C4-2B (cell line): ENCODE data around the gene CHN1.

Experiments
- H3K27ac ChIP-seq: fragments of 450-650 bp; 2 replicates; pipeline ENCODE4 v1.5.1; 2017
- CTCF ChIP-seq: fragments of 450-650 bp; conservative IDR thresholded peaks from 2 replicates; pipeline ENCODE4 v1.5.1; 2017; ENCODE audit warnings: mild to moderate bottlenecking
- ZFX ChIP-seq: fragments of 450-650 bp; IDR thresholded peaks from 2 replicates; pipeline ENCODE4 v1.6.1; 2017

The CHN1 gene

GRCh38 chr2:174752403-174753037 is 252.7 kb downstream of the CHN1 start:
- TF ChIP-seq ZFX (no peak), CTCF (no peak)
- H3K27ac ChIP-seq: no peak overlapping the region

DNA sequence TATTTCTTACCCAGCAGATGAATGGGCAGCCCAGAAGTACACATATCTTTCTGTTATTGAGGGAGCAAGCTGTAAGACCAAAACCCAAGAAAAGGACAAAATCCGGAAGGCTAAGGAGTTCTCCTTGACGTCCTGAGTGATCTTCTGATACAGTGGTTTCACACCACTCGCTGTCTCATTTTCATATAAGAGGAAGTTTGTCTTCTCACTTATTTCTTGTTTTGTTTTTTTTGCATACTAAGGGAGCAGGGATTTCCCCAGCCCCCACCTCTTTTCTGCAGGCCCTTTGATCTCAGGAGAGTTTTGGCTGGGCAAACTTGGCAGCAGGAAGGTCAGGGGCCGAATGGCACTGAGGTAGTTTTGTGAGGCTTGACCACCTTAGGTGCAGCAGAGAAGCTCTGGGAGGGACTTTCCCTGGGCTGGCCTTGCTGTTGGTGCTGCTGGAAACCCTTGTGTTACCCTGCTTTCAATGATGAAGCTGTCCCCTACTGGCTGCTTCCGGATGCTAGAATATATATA is 254.2 kb downstream of the CHN1 start:
- TF ChIP-seq CTCF (no peak), ZFX (no peak)
- H3K27ac ChIP-seq: no peak overlapping the region

- H3K27ac ChIP-seq: no peak overlapping the region
- no peak for TF ChIP-seq ZFX
- TF ChIP-seq CTCF: no peak
Measured at GRCh38 chr2:174749793-174750192, 255.4 kb downstream of the CHN1 start.

GRCh38 chr2:174748948-174749347 is 256.2 kb downstream of the CHN1 start:
- TF ChIP-seq ZFX (no peak), CTCF (peak; percentile 85)
- no peak overlapping the region for H3K27ac ChIP-seq
